Measurements from ENCODE around the gene UPF3B.

The UPF3B gene

GRCh38 chrX:119871599-119872395 is 19.0 kb upstream of the UPF3B start, which contains the start of the genes NDUFA1 and RNF113A:
NDUFA1 (plus strand) TSS chrX:119871832; CDS start chrX:119871912, 80 bp downstream.
RNF113A (minus strand) TSS chrX:119871733; CDS start chrX:119871613, 120 bp downstream.
- TF ChIP-seq BACH2 (CRISPR knock-in tag; IDR thresholded peaks at IDR 0.05; ENCODE audit: borderline replicate concordance) (no peak), CREB5 (CRISPR knock-in tag; IDR thresholded peaks at IDR 0.05; ENCODE audit: low read depth) (no peak), PPARA (CRISPR knock-in tag; IDR thresholded peaks at IDR 0.05; ENCODE audit: borderline replicate concordance) (no peak)
- peak; percentile 96 for ATAC-seq

GRCh38 chrX:119871245-119871598 is 18.5 kb upstream of the UPF3B start:
- peak; percentile 37 for ATAC-seq
- TF ChIP-seq GLIS3 (CRISPR knock-in tag; IDR thresholded peaks at IDR 0.05) (no peak), ZC3H10 (CRISPR knock-in tag; IDR thresholded peaks at IDR 0.05) (no peak), BACH2 (CRISPR knock-in tag; IDR thresholded peaks at IDR 0.05; ENCODE audit: borderline replicate concordance) (no peak), CREB5 (CRISPR knock-in tag; IDR thresholded peaks at IDR 0.05; ENCODE audit: low read depth) (no peak), TOX (CRISPR knock-in tag; IDR thresholded peaks at IDR 0.05; ENCODE audit: borderline replicate concordance) (no peak), SNAI2 (CRISPR knock-in tag; IDR thresholded peaks at IDR 0.05) (no peak), OSR1 (CRISPR knock-in tag; IDR thresholded peaks at IDR 0.05) (no peak), ARNTL (CRISPR knock-in tag; IDR thresholded peaks at IDR 0.05; ENCODE audit: borderline replicate concordance, low read depth) (no peak), ISL1 (CRISPR knock-in tag; IDR thresholded peaks at IDR 0.05) (no peak), CSDC2 (CRISPR knock-in tag; IDR thresholded peaks at IDR 0.05) (no peak), ZFP30 (CRISPR knock-in tag; IDR thresholded peaks at IDR 0.05) (no peak), RARB (CRISPR knock-in tag; IDR thresholded peaks at IDR 0.05) (no peak), ZNF565 (CRISPR knock-in tag; conservative IDR thresholded peaks at IDR 0.05; ENCODE audit: low read depth) (no peak), PATZ1 (CRISPR knock-in tag; IDR thresholded peaks at IDR 0.05; ENCODE audit: borderline replicate concordance) (no peak), TSHZ2 (CRISPR knock-in tag; IDR thresholded peaks at IDR 0.05) (no peak)

- peak; percentile 53 for ATAC-seq
- TF ChIP-seq ESRRG (CRISPR knock-in tag; IDR thresholded peaks at IDR 0.05) (no peak), ZNF8 (CRISPR knock-in tag; IDR thresholded peaks at IDR 0.05) (no peak), CSRNP3 (CRISPR knock-in tag; IDR thresholded peaks at IDR 0.05) (no peak), SNAI2 (CRISPR knock-in tag; IDR thresholded peaks at IDR 0.05) (no peak), ZNF70 (CRISPR knock-in tag; IDR thresholded peaks at IDR 0.05) (no peak), PATZ1 (CRISPR knock-in tag; IDR thresholded peaks at IDR 0.05; ENCODE audit: borderline replicate concordance) (no peak), POU6F1 (CRISPR knock-in tag; IDR thresholded peaks at IDR 0.05; ENCODE audit: borderline replicate concordance, low read depth) (no peak), OSR1 (CRISPR knock-in tag; IDR thresholded peaks at IDR 0.05) (no peak), ARNTL (CRISPR knock-in tag; IDR thresholded peaks at IDR 0.05; ENCODE audit: borderline replicate concordance, low read depth) (no peak), PPARA (CRISPR knock-in tag; IDR thresholded peaks at IDR 0.05; ENCODE audit: borderline replicate concordance) (no peak), RARB (CRISPR knock-in tag; IDR thresholded peaks at IDR 0.05) (no peak), TOX (CRISPR knock-in tag; IDR thresholded peaks at IDR 0.05; ENCODE audit: borderline replicate concordance) (no peak)
These were observed 17.9 kb upstream of the UPF3B start for GRCh38 chrX:119870626-119871131.
